Fibroblast of the aortic adventitia (primary cell): ENCODE data around the gene PPP3CB. TPM values are rescaled to one million over a fixed set of nuclear protein-coding genes. Genes with fewer than 3 reads are reported as not detected.
A peak's percentile ranks its signal among the peaks of the same experiment; 100 is the strongest.

Source experiments
- DNase-seq: peaks from one replicate; pipeline ENCODE4 v3.0.0-alpha.2; 2010; ENCODE audit warnings: low read depth
- H3K4me3 ChIP-seq: 2 replicates; pipeline ENCODE4 v1.5.1; 2011; ENCODE audit warnings: low read depth, mild to moderate bottlenecking, control low read depth, low read length, moderate library complexity
- CTCF ChIP-seq: IDR thresholded peaks from 2 replicates; pipeline ENCODE4 v1.5.1; 2011; ENCODE audit warnings: mild to moderate bottlenecking, low read length, control low read depth, inconsistent platforms; ENCODE audit not compliant: insufficient read depth
- total RNA-seq: library from RNA; depleted of rRNA; stranded (reverse); fragments of >200 nt; gene quantifications from 2 replicates; pipeline ENCODE4 v1.2.3, GENCODE V29; 2012; ENCODE audit warnings: low replicate concordance

The PPP3CB gene
- total RNA-seq, 1 donor, result 45.5 TPM

GRCh38 chr10:73467206-73467605, 28.6 kb downstream of the PPP3CB start:
- H3K4me3 ChIP-seq, result no peak overlapping the region
- TF ChIP-seq CTCF, result no peak
- no peak for DNase-seq

- TF ChIP-seq CTCF, result no peak
- no peak for DNase-seq
- H3K4me3 ChIP-seq, result no peak overlapping the region
These were observed 29.7 kb downstream of the PPP3CB start for GRCh38 chr10:73465978-73466726.

- no peak for TF ChIP-seq CTCF
- DNase-seq, result no peak
- no peak overlapping the region for H3K4me3 ChIP-seq
These were observed 34.9 kb downstream of the PPP3CB start for GRCh38 chr10:73460897-73461296.

- TF ChIP-seq CTCF, result no peak
- peak; percentile 11 for DNase-seq
- H3K4me3 ChIP-seq, result no peak overlapping the region
These were observed 36.0 kb downstream of the PPP3CB start for GRCh38 chr10:73459683-73460314.

- H3K4me3 ChIP-seq, result no peak overlapping the region
- no peak for DNase-seq
- no peak for TF ChIP-seq CTCF
These were observed 39.5 kb downstream of the PPP3CB start for GRCh38 chr10:73456187-73456890.

- no peak overlapping the region for H3K4me3 ChIP-seq
- no peak for TF ChIP-seq CTCF
- DNase-seq, result no peak
These were observed 46.7 kb downstream of the PPP3CB start for GRCh38 chr10:73449113-73449512.
